NCI-H1105 (cell line): ENCODE measurements around the gene RAC3.
"Not testable (repeated sequence)": the region's sequence is repeated elsewhere in the genome, so short reads cannot be mapped to it uniquely, and the experiment has no call there.

ENCODE experiments used
- DNase-seq: peaks from one replicate; lab custom pipeline; 2025; lab: John Stamatoyannopoulos, UW

The RAC3 gene

GRCh38 chr17:82023447-82024241, 7.8 kb upstream of the RAC3 start:
- DNase-seq = no peak

GRCh38 chr17:82024859-82025258, 6.6 kb upstream of the RAC3 start:
- no peak for DNase-seq

- no peak for DNase-seq
Measured at GRCh38 chr17:82025401-82026107, 5.9 kb upstream of the RAC3 start.

GRCh38 chr17:82028246-82028645, 3.2 kb upstream of the RAC3 start:
- no peak for DNase-seq

GRCh38 chr17:82028966-82029365, 2.5 kb upstream of the RAC3 start:
- DNase-seq = no peak

- no peak for DNase-seq
Measured at GRCh38 chr17:82029391-82029790, 2.1 kb upstream of the RAC3 start.

GRCh38 chr17:82029990-82030469, 1.4 kb upstream of the RAC3 start:
- DNase-seq = no peak

GRCh38 chr17:82030470-82031302, 792 bp upstream of the RAC3 start:
- DNase-seq = peak; percentile 69

- DNase-seq = peak; percentile 42
Measured at GRCh38 chr17:82031885-82032627, 578 bp downstream of the RAC3 start.

- no peak for DNase-seq
Measured at GRCh38 chr17:82033359-82034085, 2.0 kb downstream of the RAC3 start.

- DNase-seq = no peak
Measured at GRCh38 chr17:82034371-82035011, 3.0 kb downstream of the RAC3 start.

- no peak for DNase-seq
Measured at GRCh38 chr17:82035488-82035887, 4.0 kb downstream of the RAC3 start.

- no peak for DNase-seq
Measured at GRCh38 chr17:82035956-82036633, 4.6 kb downstream of the RAC3 start.

GRCh38 chr17:82036634-82037091, 5.2 kb downstream of the RAC3 start:
- DNase-seq = no peak

- peak; percentile 95 for DNase-seq
Measured at GRCh38 chr17:82037092-82037888, 5.8 kb downstream of the RAC3 start, which contains the start of gene DCXR. Gene DCXR (minus strand): TSS chr17:82037697. CDS start chr17:82037682, 15 bp downstream.

GRCh38 chr17:82037889-82038195, 6.4 kb downstream of the RAC3 start:
- DNase-seq = no peak

GRCh38 chr17:82038796-82039409, 7.4 kb downstream of the RAC3 start:
- not testable (repeated sequence) for DNase-seq

GRCh38 chr17:82039695-82040299, 8.3 kb downstream of the RAC3 start:
- no peak for DNase-seq
